CD14-positive monocyte (primary cell): ENCODE measurements around the gene DOCK1. TPM values are rescaled to one million over a fixed set of nuclear protein-coding genes. Genes with fewer than 3 reads are reported as not detected.

Experiments used
- DNase-seq, 3 donors: peaks; one replicate each; pipeline ENCODE4 v3.0.0-alpha.2; 2011 to 2022
- H2AFZ ChIP-seq: 2 replicates; pipeline ENCODE4 v1.6.0; 2012; ENCODE audit warnings: mild to moderate bottlenecking, low read depth, low read length, inconsistent platforms; ENCODE audit not compliant: insufficient read depth, poor library complexity, severe bottlenecking
- H3K27ac ChIP-seq, 2 donors: 1 replicate in 1 of 2; 2 replicates in 1 of 2; pipeline ENCODE4 v1.5.1; 2012 to 2013; ENCODE audit warnings: low read length in 2 of 2, control low read depth in 1 of 2, inconsistent platforms in 1 of 2, low read depth in 1 of 2, mild to moderate bottlenecking in 1 of 2
- H3K27me3 ChIP-seq, 2 donors: one replicate each; pipeline versions ENCODE4 v1.6.0 to v1.6.1; 2011 to 2013; ENCODE audit warnings: low read length in 2 of 2; ENCODE audit not compliant: control insufficient read depth in 2 of 2, insufficient read depth in 2 of 2
- H3K36me3 ChIP-seq, 2 donors: replicated peaks in 1 of 2; 1 replicate in 1 of 2; 2 replicates in 1 of 2; pipeline versions ENCODE4 v1.5.1 to v1.6.1; 2012 to 2013; ENCODE audit warnings: low read length in 2 of 2, control low read depth in 1 of 2, inconsistent platforms in 1 of 2, mild to moderate bottlenecking in 1 of 2; ENCODE audit not compliant: insufficient read depth in 2 of 2, control insufficient read depth in 1 of 2
- H3K4me1 ChIP-seq, 2 donors: 1 replicate in 1 of 2; 2 replicates in 1 of 2; pipeline versions ENCODE4 v1.5.1 to v1.6.1; 2012 to 2013; ENCODE audit warnings: low read length in 2 of 2, control low read depth in 1 of 2, inconsistent platforms in 1 of 2, mild to moderate bottlenecking in 1 of 2, moderate library complexity in 1 of 2; ENCODE audit not compliant: insufficient read depth in 2 of 2, control insufficient read depth in 1 of 2
- H3K4me2 ChIP-seq: replicated peaks from 2 replicates; pipeline ENCODE3; 2012; ENCODE audit warnings: low read length, moderate library complexity, mild to moderate bottlenecking; ENCODE audit not compliant: poor library complexity, severe bottlenecking; ENCODE audit errors: extremely low read depth
- H3K4me3 ChIP-seq, 3 experiments: fragments of 200-600 bp in 1 of 3; sonication (generic) in 1 of 3; replicated peaks in 1 of 3; 1 replicate in 2 of 3; 2 replicates in 1 of 3; pipeline ENCODE4 v1.5.1; 2011 to 2013; ENCODE audit warnings: low read length in 3 of 3, mild to moderate bottlenecking in 3 of 3, control low read depth in 2 of 3, low read depth in 2 of 3, inconsistent platforms in 1 of 3, moderate library complexity in 1 of 3
- H3K79me2 ChIP-seq: 2 replicates; pipeline ENCODE4 v1.6.0; 2012; ENCODE audit warnings: mild to moderate bottlenecking, control low read depth, inconsistent platforms, low read length, moderate library complexity; ENCODE audit not compliant: insufficient read depth
- H3K9ac ChIP-seq: 2 replicates; pipeline ENCODE4 v1.6.0; 2017; ENCODE audit warnings: low read length, mild to moderate bottlenecking; ENCODE audit not compliant: insufficient read depth, poor library complexity, severe bottlenecking
- H3K9me3 ChIP-seq, 2 donors: replicated peaks in 1 of 2; 1 replicate in 1 of 2; 2 replicates in 1 of 2; pipeline versions ENCODE4 v1.5.1 to v1.6.1; 2012 to 2013; ENCODE audit warnings: low read length in 2 of 2, control low read depth in 1 of 2; ENCODE audit not compliant: control insufficient read depth in 1 of 2, insufficient read depth in 1 of 2
- H4K20me1 ChIP-seq: 2 replicates; pipeline ENCODE4 v1.6.0; 2012; ENCODE audit warnings: mild to moderate bottlenecking, low read length, control low read depth, moderate library complexity; ENCODE audit not compliant: insufficient read depth
- H3K27ac Mint-ChIP-seq, 7 donors: one replicate each; pipeline ENCODE4 v1.8.0; 2020; ENCODE audit warnings: mild to moderate bottlenecking in 7 of 7, mixed read lengths in 7 of 7, moderate library complexity in 6 of 7, inconsistent platforms in 2 of 7
- H3K27me3 Mint-ChIP-seq, 3 donors: one replicate each; pipeline ENCODE4 v1.8.0; 2021 to 2022; ENCODE audit warnings: low read depth in 3 of 3, mild to moderate bottlenecking in 3 of 3, mixed read lengths in 3 of 3, moderate library complexity in 3 of 3, inconsistent platforms in 1 of 3
- H3K36me3 Mint-ChIP-seq, 2 donors: one replicate each; pipeline ENCODE4 v1.8.0; 2020; ENCODE audit warnings: mixed read lengths in 2 of 2, inconsistent platforms in 1 of 2, mild to moderate bottlenecking in 1 of 2
- H3K4me1 Mint-ChIP-seq: one replicate; pipeline ENCODE4 v1.8.0; 2020; ENCODE audit warnings: mild to moderate bottlenecking, mixed read lengths
- H3K4me3 Mint-ChIP-seq, 2 donors: one replicate each; pipeline ENCODE4 v1.8.0; 2020; ENCODE audit warnings: mild to moderate bottlenecking in 2 of 2, mixed read lengths in 2 of 2, moderate library complexity in 1 of 2
- H3K9me3 Mint-ChIP-seq, 7 donors: one replicate each; pipeline ENCODE4 v1.8.0; 2020 to 2022; ENCODE audit warnings: mixed read lengths in 7 of 7, mild to moderate bottlenecking in 6 of 7, moderate library complexity in 6 of 7, inconsistent platforms in 2 of 7
- CTCF ChIP-seq: fragments of 200-600 bp; IDR thresholded peaks from one replicate; pipeline ENCODE4 v1.8.0; 2022; ENCODE audit warnings: antibody characterized with exemption, mild to moderate bottlenecking
- WGBS: methylation state at CpG from one replicate; pipeline ENCODE4 v1.1.5; 2013; ENCODE audit warnings: missing lambda C conversion rate; ENCODE audit not compliant: insufficient coverage; 5-methylcytosine and 5-hydroxymethylcytosine counted together
- intact Hi-C, 2 donors: fragments of 100-400 bp; cut with micrococcal nuclease; formaldehyde crosslinking; loops; one replicate each; pipeline versions ENCODE4 v1.15.0 to v1.15.1; 2023
- polyA plus RNA-seq, 3 donors: library from polyadenylated mRNA; depleted of rRNA in 1 of 3; unstranded in 2 of 3; stranded (reverse) in 1 of 3; fragments of 300-500 nt in 2 of 3; fragments of >200 nt in 1 of 3; fragmentation: Illumina TruSeq in 2 of 3; gene quantifications; 1 replicate in 2 of 3; 2 replicates in 1 of 3; pipeline ENCODE4 v1.2.3, GENCODE V29; 2012 to 2021

The DOCK1 gene
- polyA plus RNA-seq, 3 donors: 0.31 to 0.35 TPM; not detected in 1

GRCh38 chr10:127444155-127444554, 538.9 kb downstream of the DOCK1 start:
- H3K36me3 Mint-ChIP-seq: no peaks in the 10 kb centered on the region

GRCh38 chr10:127447197-127447596, 542.0 kb downstream of the DOCK1 start:
- intact Hi-C loops: no loop called here
- no peaks in the 10 kb centered on the region for H3K36me3 ChIP-seq
- TF ChIP-seq CTCF: no peak
- H3K4me3 ChIP-seq: no peak overlapping the region
- DNase-seq: no peak
- H3K27ac Mint-ChIP-seq: no peak overlapping the region
- H3K4me1 Mint-ChIP-seq: no peaks in the 10 kb centered on the region
- no peak overlapping the region for H3K27ac ChIP-seq
- no peaks in the 10 kb centered on the region for H3K79me2 ChIP-seq
- H3K27me3 Mint-ChIP-seq: peaks cover 0 to 4% (median 3%) of the 10 kb centered on the region in 3 donors
- H3K4me1 ChIP-seq: no peaks in the 10 kb centered on the region
- no peaks in the 10 kb centered on the region for H3K27me3 ChIP-seq
- H4K20me1 ChIP-seq: no peaks in the 10 kb centered on the region
- no peak overlapping the region for H3K9ac ChIP-seq
- WGBS: 93% methylated on average over 15 of the region's 17 CpGs
- no peak overlapping the region for H3K4me3 Mint-ChIP-seq
- H3K36me3 Mint-ChIP-seq: no peaks in the 10 kb centered on the region
- no peaks in the 10 kb centered on the region for H3K9me3 ChIP-seq
- no peak overlapping the region for H3K4me2 ChIP-seq
- H2AFZ ChIP-seq: no peak overlapping the region
- peaks cover 0 to 3% (median 0%) of the 10 kb centered on the region in 7 donors for H3K9me3 Mint-ChIP-seq

More at GRCh38 chr10:127444155-127444554, 538.9 kb downstream of the DOCK1 start:
- H3K27me3 Mint-ChIP-seq: peaks cover 0 to 4% (median 0%) of the 10 kb centered on the region in 3 donors
- H3K27ac ChIP-seq: no peak overlapping the region
- no peak overlapping the region for H3K4me3 Mint-ChIP-seq
- H3K4me1 ChIP-seq: no peaks in the 10 kb centered on the region
- H3K9me3 ChIP-seq: no peaks in the 10 kb centered on the region
- H3K36me3 ChIP-seq: no peaks in the 10 kb centered on the region
- H3K4me1 Mint-ChIP-seq: no peaks in the 10 kb centered on the region
- H3K79me2 ChIP-seq: no peaks in the 10 kb centered on the region
- no peak for DNase-seq
- WGBS: 97% methylated on average over 7 of the region's 13 CpGs
- no peaks in the 10 kb centered on the region for H4K20me1 ChIP-seq
- no peak for TF ChIP-seq CTCF
- no peak overlapping the region for H3K4me2 ChIP-seq
- H3K27me3 ChIP-seq: no peaks in the 10 kb centered on the region
- no peak overlapping the region for H3K9ac ChIP-seq
- intact Hi-C loops: no loop called here
- H3K9me3 Mint-ChIP-seq: peaks cover 0 to 7% (median 0%) of the 10 kb centered on the region in 7 donors
- H3K4me3 ChIP-seq: no peak overlapping the region
- no peak overlapping the region for H3K27ac Mint-ChIP-seq
- H2AFZ ChIP-seq: no peak overlapping the region
